GDM1 (cell line): Measurements from ENCODE around the gene CHST11.
"Not testable (repeated sequence)": the region's sequence is repeated elsewhere in the genome, so short reads cannot be mapped to it uniquely, and the experiment has no call there.

Experiments
- DNase-seq: peaks from one replicate; lab custom pipeline; 2025; lab: John Stamatoyannopoulos, UW

CHST11 gene

DNA sequence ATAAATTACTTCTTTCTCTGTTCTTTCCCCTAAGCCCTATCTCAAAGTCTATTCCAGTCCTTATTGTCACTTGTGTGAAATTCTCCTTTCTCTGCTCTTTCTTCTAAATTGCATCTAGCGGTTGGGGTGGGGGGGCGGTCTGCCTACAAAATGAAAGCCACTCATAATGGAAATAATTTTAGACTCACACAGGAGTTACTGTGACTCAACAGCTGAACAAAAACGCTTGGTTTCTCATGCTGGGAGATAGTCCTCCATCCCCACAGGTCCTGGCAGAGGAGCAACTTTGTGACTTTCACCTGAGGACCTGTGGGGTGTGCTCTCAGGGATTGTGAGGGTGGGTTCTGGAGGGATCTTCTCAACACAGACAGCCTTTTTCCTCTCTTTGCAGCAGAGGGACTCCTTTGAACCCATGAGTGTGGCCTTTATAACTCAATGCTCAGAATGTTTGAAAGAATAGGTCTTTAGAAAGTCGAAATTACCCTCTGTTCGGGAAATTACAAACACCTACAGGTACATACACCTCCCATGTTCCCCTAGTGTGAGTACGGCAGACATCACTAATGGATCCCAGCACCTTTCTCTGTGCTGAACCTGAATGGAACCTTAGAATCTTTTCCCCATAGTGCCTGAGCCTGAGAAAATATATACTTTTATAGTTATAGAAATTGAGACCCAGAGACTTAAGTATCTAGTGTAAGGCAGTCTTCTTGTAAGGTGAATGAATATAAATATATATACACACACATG lies 109.7 kb downstream of the CHST11 start:
- DNase-seq = no peak

DNA sequence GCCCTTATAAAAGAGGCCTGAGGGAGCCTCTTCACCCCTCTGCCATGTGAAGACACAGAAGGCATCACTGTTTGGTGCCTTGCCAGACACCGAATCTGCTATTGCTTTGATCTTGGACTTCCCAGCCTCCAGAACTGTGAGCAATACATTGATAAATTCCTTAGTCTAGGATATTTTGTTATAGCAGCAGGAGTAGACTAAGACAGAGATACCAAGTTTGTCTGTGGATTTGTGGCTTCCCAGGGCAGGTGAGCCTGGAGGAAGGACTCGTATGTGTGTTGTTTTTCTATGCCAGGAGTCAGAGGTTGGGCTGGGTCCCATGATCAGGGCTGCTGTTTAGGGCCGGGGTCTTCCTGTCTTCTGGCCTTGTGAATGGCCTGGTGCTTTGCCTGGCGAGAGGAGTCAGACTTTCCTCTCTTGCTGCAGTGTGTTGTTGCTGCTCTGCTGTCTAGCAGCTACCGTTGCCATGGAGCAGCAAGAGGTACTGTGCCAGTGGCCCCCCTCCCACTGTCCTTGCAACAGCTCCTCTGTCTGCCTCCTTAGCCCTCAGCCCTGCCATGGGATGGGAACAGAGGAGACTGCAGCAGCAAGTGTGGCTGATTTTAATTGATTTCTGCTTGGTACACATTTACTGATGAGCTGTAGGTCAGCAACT lies 111.2 kb downstream of the CHST11 start:
- DNase-seq = peak; percentile 4

DNA sequence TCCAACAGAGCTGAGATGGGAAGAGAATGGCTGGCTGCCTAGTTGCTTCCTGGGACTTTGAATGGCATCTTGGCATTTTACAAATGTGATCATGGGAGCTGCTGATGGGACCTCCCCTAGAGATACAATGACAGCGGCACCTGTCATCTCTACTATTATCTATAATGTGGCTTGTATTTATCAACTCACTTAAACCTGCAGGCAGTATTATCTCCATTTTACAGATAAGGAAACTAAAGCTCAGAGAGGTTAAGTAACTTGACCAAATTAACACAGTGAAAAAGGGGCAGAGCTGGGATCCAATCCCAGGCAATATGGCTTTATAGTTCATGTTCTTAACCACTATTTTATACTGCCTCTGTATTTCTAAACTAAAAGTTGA lies 111.7 kb downstream of the CHST11 start:
- DNase-seq = no peak

DNA sequence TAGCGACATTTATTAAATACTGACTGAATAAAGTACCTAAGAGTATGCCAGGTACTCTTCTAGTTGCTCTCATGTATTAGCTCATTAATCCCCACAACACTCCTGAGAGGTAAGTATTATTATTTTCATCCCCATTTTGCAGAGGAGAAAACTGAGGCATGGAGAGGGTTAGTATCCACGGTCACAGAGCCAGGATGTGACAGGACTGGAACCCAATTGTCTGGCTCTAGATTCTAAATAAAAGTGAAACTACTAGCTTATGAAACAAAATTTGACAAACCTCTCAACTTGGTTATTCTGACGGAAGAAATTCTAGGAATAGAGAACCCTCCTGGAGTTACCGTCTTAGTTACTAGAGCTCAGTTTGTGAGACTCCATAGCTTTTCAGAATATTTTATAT lies 112.2 kb downstream of the CHST11 start:
- no peak for DNase-seq

DNA sequence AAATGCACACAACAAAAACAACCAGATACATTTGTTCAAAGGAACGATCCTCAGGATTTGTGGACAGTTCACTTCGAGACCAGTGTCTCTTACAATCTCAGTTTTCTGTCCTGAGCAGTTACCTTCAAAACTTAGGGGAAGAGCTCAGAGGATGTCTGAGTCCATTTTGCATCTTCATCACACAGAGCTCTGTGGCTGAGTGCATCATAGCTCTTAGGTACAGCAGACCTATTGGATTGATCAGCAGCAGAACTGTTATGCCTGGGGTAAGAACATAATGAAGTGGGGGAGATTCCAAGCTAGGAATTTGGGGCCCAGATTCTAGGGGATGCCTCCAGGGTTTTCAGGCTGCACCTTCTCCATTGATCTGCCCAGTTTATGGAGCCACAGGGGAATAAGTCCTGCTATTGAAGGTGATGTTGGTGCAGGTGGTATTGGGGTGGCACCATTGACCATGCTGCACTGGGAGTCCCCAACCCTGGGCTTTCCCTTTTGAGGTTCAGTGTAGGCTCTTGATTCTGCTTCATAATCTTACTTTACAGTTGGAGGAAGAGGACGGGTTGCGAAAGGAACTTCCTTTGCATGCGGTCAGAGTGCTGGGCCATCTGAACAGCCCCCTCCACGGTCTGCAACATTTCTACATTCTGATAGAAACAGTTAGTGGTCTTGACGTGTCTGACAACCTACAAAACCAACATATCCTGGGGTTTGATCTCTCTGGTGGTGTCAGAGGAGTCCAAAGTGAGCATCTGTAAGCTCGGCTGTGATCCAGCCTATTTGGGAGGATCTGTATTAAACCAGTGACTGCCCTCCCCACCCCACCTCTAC lies 112.8 kb downstream of the CHST11 start:
- DNase-seq = peak; percentile 90

DNA sequence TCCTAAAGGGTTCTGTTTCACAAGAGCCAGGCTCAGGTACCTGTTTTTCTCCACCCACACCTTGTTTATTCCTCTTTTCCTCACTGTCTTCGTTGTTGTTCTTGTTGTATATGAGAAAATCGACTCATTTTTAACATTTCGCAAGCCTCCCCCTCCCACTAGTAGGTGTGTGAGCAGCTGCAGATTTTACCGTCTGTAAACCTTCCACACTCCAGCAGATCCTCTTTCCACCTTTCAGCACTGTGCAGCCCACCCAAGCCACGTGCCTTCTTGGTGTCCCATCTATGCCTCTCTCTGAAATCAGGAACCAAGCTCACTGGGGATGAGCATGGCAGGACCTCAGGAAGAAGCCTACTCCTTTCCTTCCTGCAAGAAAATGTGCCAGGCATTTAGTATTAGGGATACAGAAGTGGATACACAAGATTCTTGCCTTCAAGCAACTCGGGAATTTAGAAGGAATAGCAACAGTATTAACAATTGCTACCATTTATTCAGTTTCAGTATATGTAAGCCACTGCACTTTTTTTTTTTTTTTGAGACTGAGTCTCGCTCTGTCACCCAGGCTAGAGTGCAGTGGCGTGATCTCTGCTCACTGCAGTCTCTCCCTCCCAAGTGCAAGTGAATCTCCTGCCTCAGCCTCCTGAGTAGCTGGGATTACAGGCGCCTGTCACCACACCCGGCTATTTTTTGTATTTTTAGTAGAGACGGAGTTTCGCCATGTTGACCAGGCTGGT lies 113.6 kb downstream of the CHST11 start:
- DNase-seq = peak; percentile 38

DNA sequence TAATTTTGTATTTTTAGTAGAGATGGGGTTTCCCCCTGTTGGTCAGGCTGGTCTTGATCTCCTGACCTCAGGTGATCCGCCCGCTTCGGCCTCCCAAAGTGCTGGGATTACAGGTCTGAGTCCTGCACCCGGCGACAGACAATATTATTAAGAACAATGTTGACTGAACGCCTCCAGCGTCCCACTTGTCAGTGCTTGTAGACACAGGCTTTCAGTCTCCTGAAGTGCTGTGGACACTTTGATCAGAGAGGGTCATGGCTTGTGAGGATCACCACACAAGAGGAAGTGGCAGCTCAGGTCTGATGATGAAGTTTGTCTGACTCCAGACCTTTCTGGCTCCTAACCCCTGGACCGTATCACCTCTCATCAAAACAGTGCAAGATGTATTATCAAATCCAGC lies 114.6 kb downstream of the CHST11 start:
- no peak for DNase-seq

DNA sequence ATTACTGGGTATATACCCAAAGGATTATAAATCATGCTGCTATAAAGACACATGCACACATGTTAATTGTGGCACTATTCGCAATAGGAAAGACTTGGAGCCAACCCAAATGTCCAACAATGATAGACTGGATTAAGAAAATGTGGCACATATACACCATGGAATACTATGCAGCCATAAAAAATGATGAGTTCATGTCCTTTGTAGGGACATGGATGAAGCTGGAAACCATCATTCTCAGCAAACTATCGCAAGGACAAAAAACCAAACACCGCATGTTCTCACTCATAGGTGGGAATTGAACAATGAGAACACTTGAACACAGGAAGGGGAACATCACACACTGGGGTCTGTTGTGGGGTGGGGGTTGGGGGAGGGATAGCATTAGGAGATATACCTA lies 117.6 kb downstream of the CHST11 start:
- not testable (repeated sequence) for DNase-seq

DNA sequence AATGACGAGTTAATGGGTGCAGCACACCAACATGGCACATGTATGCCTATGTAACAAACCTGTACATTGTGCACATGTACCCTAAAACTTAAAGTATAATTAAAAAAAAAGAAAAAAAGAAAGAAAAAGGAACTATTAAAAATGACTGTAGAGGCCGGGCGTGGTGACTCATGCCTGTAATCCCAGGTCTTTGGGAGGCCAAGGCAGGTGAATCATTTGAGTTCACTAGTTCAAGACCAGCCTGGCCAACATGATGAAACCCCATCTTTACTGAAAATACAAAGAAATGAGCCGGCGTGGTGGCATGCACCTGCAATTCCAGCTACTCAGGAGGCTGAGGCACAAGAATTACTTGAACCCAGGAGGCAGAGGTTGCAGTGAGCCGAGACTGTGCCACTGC lies 118.0 kb downstream of the CHST11 start:
- DNase-seq = not testable (repeated sequence)

DNA sequence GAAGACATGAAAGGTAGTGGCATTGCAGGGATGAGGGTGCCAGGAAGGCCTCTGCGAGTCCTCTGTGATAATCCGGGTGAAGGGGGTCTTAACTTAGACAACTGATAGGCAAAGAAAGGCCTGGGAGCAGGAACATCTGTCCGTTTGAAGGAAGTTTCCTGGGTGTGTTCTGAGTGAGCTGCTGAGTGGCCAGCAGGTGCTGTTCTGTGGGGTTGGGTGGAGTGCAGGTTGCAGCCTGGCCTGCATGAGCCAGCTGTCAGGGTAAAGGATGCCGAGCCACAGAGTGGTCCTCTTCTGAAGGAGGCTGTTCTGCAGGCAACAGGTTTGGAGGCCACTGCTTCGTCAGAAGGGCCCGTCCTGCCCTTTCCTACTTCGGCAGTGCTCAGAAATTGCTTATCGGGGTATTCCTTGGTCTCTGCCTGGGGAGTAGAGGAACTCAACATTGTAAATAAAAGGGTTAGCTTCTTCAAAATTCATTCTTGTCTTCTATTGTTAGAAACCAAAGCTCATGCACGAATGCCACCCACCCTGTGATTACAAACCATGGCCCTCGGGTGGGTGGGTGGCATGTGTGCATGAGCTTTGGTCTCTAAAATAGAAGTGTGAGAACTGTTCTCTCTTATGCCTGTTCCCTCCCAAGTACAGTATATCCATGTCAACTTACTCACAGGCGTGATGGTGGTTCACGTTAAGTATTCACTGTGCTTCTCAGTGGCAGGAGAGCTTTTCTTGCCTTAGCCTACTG lies 118.9 kb downstream of the CHST11 start:
- no peak for DNase-seq

DNA sequence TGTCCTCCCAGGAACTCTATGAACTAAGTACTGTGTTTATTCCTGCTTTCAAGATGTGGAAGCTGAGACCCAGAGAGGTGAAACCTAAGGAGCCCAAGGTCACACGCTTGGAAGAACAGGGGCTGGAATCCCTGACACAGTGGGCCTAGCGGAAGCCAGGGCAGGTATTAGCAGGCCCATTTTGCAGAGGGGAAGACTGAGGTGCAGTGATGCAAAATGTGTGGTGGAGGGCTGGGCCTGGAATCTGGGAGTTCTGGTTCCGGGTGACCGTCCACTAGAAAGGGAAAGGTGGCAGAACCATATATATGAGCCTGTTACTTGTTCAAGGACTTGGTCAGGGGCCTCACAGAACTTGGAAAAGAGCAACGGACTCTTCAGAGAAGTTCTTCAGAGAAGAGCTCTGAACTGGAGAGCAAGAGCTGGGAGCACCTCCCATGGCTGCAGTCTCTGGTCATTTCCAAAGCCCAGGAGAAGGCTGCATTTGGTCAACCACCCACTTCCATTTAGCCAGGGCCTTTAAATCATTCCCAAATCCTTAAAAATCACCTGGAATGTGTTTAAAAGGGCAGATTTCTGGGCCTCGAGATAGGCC lies 119.5 kb downstream of the CHST11 start:
- no peak for DNase-seq

DNA sequence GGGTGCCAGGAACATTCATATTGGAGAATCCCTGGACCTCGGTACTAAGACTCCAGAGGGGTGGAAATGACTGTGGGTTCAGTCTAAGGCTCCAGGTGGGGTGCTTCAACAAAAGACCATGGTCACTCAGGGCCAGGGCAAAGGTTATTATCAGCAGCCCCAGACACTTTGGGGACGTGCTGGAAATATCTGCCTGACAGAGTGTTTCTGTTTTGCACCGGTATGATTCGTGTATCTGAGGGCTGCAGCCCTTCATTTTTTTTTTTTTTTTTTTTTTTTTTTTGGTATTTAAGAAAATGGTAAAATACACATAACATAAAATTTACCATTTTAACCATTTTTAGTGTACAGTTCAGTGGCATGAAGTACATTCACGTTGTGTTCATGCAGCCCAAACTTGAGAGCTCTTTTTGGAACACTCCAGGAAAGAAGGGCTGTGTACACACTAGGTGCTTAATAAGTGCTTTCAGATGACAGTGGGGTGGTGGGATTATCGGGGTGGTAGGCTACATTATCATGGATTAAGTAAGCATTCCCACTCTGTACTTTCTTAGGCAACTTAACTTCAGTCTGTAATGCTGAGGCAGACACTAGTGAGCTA lies 120.3 kb downstream of the CHST11 start:
- no peak for DNase-seq

DNA sequence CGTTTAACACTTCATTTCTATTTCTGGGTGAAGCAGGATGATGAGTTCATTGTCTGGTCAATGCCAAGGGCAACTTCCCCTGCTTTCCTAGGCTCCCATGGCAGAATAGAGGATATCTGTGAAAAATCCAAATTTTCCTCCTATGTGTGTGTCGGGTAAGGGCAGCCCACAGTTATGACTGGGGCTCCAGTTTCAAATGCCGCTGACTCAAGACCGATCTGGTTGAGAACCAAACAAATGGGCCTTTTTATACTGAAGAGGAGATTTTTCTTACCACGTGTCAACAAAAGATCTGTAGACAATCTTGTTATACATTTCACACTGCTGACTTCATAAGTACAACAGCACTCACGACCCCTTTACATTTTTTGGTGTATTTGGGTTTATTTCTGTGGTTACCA lies 120.8 kb downstream of the CHST11 start:
- DNase-seq = no peak

DNA sequence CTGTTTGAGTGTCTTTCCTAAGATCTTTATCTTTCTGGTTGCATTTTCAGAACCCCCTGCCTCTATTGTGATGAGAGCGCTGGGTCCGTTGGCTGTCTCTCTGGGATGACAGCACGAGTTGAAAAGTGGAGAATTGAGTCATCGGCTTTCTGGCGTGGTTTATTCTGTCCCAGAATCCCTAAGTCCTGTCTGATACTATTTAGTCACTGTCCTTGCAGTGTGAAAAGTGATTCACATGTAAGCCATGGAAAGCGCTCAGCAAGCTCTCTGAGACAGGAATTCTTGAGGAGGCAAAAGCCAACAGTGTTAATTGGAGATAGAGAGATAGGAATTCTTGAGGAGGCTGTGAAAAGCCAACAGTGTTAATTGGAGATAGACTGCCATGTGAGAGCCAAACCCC lies 121.7 kb downstream of the CHST11 start:
- DNase-seq = no peak

DNA sequence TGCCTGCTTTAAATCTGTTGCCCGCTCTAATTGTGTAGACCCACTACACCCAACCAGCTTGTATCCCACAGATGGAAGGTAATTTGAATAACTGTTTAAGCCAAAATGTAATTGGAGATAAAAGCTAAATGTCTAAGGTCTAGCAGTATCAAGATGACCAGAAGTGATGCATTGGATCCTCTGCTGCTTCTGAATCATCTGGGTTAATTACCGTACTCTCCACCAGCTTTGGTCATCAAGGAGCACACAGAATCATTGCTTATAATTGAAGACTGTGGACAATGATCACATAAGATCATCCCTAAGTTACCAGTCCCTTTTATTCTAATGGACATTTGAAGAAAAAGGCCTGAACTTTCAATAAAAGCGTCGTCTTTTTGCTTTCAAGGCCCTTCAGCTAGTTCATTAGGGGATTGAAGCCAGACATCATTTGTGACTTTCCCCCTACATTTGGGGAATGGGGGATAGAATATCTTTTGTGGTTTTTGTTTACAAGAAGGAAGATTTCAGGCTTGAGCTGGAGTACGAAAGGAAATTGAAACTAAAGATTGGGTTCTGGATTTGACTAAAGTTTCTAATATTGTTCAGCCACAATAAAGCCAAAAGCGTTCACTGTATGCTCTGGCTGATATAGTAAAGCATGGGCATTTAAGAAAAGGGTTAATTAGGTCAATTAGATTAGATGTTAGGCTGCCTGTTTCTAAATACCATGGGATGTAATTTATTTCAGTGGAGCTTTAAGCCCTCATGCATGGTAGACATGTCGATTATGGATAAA lies 123.2 kb downstream of the CHST11 start:
- no peak for DNase-seq

DNA sequence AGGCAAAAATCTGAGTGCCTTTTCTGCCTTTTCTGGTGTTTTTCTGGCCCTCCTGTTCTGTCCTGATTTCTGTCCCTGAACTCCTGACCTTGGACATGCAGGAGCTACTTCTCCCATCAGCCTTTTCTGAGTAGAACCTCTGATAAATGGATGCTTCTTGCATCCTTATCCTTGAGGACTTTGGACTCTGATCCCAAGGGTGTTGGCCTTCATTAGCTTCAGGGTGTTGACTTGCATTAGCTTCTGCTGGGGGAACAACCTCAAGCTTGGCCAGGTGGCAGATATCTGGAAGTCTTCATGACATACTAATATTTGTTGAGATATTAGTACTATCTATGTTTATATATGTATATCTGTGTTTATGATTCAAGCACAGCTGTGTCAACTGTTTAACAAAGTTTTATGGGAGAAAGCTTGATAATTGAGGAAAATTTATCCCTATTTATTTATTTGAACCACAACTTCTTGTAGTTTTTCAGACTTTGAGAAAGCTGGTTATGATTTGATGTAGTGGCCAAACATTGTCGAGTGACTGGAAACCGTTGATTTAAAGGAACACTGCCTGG lies 124.3 kb downstream of the CHST11 start:
- no peak for DNase-seq

DNA sequence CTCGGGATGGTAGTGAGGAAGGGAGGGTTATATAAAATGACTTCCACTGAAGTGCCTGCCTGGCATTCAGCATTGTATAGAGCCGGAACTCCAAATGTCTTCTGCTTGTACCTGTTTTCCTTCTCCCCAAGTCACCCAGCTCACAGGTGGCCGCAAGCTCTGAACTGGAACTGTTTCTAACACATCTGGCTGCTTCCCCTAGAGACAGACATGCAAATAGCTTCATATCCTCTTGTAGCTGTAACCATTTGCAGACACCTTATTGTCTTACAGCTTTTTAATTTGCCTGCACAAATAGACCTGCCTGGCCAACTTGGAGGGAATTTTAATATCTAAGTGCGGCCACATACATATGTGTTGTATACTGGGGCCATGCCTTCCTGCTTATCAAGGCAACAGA lies 126.0 kb downstream of the CHST11 start:
- DNase-seq = no peak

DNA sequence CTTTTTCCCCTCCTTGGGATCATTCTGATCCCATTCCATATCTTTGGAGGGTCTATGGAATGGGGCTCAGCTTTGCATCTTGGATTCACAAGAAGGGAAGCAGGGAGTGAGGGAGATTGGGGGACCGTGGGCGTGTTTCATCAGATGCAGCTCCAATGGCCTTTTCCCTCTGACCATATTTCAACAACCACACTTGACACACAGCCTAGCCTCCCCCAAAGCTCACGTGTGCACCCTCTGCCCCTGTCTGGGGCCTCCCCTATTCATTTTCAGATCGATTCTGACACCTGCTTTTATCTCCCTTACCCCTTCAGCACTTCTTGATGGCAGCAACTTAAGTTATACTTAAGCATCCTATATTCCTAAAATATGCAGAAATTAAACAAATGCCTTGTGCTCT lies 126.6 kb downstream of the CHST11 start:
- no peak for DNase-seq

DNA sequence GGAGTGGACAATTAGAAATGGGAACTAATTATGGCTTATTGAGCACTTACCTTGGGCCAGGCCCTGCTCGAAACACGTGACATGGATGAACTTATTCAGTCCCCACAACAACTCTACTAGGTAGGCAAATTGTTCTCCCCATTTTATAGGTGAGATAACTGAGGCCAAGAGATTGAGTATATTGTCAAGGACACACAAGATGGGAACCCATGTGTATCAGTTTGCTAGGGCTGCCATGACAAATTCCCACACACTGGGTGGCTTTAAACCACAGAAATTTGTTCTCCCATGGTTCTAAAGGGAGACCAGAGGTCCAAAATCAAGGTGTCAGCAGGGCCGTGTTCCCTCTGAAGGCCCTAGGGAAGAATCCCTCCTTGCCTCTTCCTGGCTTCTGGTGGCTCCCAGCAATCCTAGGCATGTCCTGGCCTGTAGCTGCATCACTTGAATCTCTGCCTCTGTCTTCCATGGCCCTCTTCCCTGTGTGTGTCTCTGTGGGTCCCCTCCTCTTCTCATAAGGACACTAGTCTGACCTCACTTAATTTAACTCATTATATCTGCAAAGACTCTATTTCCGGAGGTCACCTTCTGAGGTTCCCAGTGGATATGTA lies 128.8 kb downstream of the CHST11 start:
- DNase-seq = no peak
